Measurements from ENCODE around the gene IL10RA.
"Not testable (repeated sequence)": the region's sequence is repeated elsewhere in the genome, so short reads cannot be mapped to it uniquely, and the experiment has no call there.

The IL10RA gene

GRCh38 chr11:117993988-117994745 is 8.0 kb downstream of the IL10RA start:
- no peak for DNase-seq

- DNase-seq: no peak
These were observed 9.3 kb downstream of the IL10RA start for GRCh38 chr11:117995472-117995871.

GRCh38 chr11:117996058-117996457 is 9.9 kb downstream of the IL10RA start:
- no peak for DNase-seq

GRCh38 chr11:117997406-117997805 is 11.2 kb downstream of the IL10RA start:
- DNase-seq: no peak

GRCh38 chr11:117997823-117998579 is 11.8 kb downstream of the IL10RA start:
- no peak for DNase-seq

- no peak for DNase-seq
These were observed 12.6 kb downstream of the IL10RA start for GRCh38 chr11:117998664-117999353.

- no peak for DNase-seq
These were observed 13.3 kb downstream of the IL10RA start for GRCh38 chr11:117999354-117999993.

- no peak for DNase-seq
These were observed 14.1 kb downstream of the IL10RA start for GRCh38 chr11:118000067-118000849.

GRCh38 chr11:118000850-118001228 is 14.6 kb downstream of the IL10RA start:
- DNase-seq: no peak

GRCh38 chr11:118001494-118001971 is 15.3 kb downstream of the IL10RA start:
- no peak for DNase-seq

GRCh38 chr11:118002010-118002540 is 15.9 kb downstream of the IL10RA start:
- no peak for DNase-seq

- no peak for DNase-seq
These were observed 16.6 kb downstream of the IL10RA start for GRCh38 chr11:118002541-118003423.

- DNase-seq: no peak
These were observed 17.3 kb downstream of the IL10RA start for GRCh38 chr11:118003456-118003855.

- DNase-seq: no peak
These were observed 18.5 kb downstream of the IL10RA start for GRCh38 chr11:118004543-118005223.

GRCh38 chr11:118005224-118006152 is 19.3 kb downstream of the IL10RA start:
- DNase-seq: no peak

- no peak for DNase-seq
These were observed 19.9 kb downstream of the IL10RA start for GRCh38 chr11:118006153-118006534.

GRCh38 chr11:118007040-118007439 is 20.8 kb downstream of the IL10RA start:
- no peak for DNase-seq

GRCh38 chr11:118007563-118008270 is 21.5 kb downstream of the IL10RA start:
- DNase-seq: not testable (repeated sequence)
